ENCODE data around the gene MYH9. TPM values are rescaled to one million over a fixed set of nuclear protein-coding genes. Genes with fewer than 3 reads are reported as not detected.

Gene MYH9
- total RNA-seq, 1 experiment from 2014 or later, result 258 TPM

GRCh38 chr22:36296690-36297089 is 91.1 kb downstream of the MYH9 start:
- ATAC-seq, result no peak
- no peak for DNase-seq (ENCODE audit: low read depth, low spot score)
- ChIA-PET POLR2A (no interaction called here), CTCF (no interaction called here), RAD21 (ENCODE audit: low non-redundant PET in 1 of 2, low total read pairs in 2 of 2, uncharacterized antibody in 2 of 2, unreplicated experiment in 2 of 2) (no interaction called here)
- no peaks in the 10 kb centered on the region; the same call in 1 of the 2 replicates for H4K20me1 ChIP-seq (ENCODE audit: insufficient read depth)
- H3K4me2 ChIP-seq (ENCODE audit: low read length), result no peak overlapping the region
- peaks cover 10% of the 10 kb centered on the region; the same call in 1 of the 2 replicates for H3K79me2 ChIP-seq (ENCODE audit: insufficient read depth, low read length)
- H3K27ac ChIP-seq (ENCODE audit: low read depth, low read length), result no peak overlapping the region
- intact Hi-C loops (cut with micrococcal nuclease), result no loop called here
- peaks cover 63 to 88% of the 10 kb centered on the region in 2 experiments for H3K36me3 ChIP-seq (ENCODE audit: control insufficient read depth in 1 of 2, insufficient read depth in 2 of 2, low read length in 2 of 2)
- H2AFZ ChIP-seq (ENCODE audit: low read depth, low read length, poor library complexity, severe bottlenecking), result no peak overlapping the region
- no TSS peak for BruUV-seq (replicated peaks)
- H3K9me3 ChIP-seq (ENCODE audit: control insufficient read depth in 1 of 2, insufficient read depth in 1 of 2, low read depth in 1 of 2, low read length in 2 of 2), result no peaks in the 10 kb centered on the region
- H3K4me3 ChIP-seq (replicated peaks in 1 of 2; ENCODE audit: low read depth in 1 of 2, low read length in 2 of 2), result no peak overlapping the region
- no peaks in the 10 kb centered on the region for H3K4me1 ChIP-seq (ENCODE audit: control insufficient read depth in 1 of 2, insufficient read depth in 2 of 2, low read length in 2 of 2)
- H3K9ac ChIP-seq (ENCODE audit: low read length), result no peak overlapping the region
- no peaks in the 10 kb centered on the region for H3K9me2 ChIP-seq (ENCODE audit: insufficient read depth)
- H3K27me3 ChIP-seq (ENCODE audit: insufficient read depth, low read length), result no peaks in the 10 kb centered on the region
- TF ChIP-seq POLR2A (IDR thresholded peaks at IDR 0.05; ENCODE audit: borderline replicate concordance, extremely low read depth, insufficient read depth, insufficient read length), result no peak
- TF ChIP-seq EZH2 (IDR thresholded peaks at IDR 0.05), result no peak

- no peak overlapping the region for H3K4me3 ChIP-seq (replicated peaks in 1 of 2; ENCODE audit: low read depth in 1 of 2, low read length in 2 of 2)
- no peak overlapping the region for H2AFZ ChIP-seq (ENCODE audit: low read depth, low read length, poor library complexity, severe bottlenecking)
- intact Hi-C loops (cut with micrococcal nuclease), result no loop called here
- H3K4me2 ChIP-seq (ENCODE audit: low read length), result no peak overlapping the region
- TF ChIP-seq RAD21 (IDR thresholded peaks at IDR 0.05; ENCODE audit: low read depth), result no peak
- no peak for TF ChIP-seq MAX (IDR thresholded peaks at IDR 0.05)
- no peak for TF ChIP-seq EZH2 (IDR thresholded peaks at IDR 0.05)
- no peak for TF ChIP-seq CTCF (IDR thresholded peaks at IDR 0.05 in 2 of 3, conservative IDR thresholded peaks at IDR 0.05 in 1 of 3; ENCODE audit: borderline replicate concordance in 1 of 3, insufficient read depth in 1 of 3, low read depth in 2 of 3, low read length in 2 of 3)
- no peak for TF ChIP-seq JUND (IDR thresholded peaks at IDR 0.05)
- no peak for TF ChIP-seq TCF7L2 (IDR thresholded peaks at IDR 0.05; ENCODE audit: borderline replicate concordance, extremely low read depth, insufficient read depth, insufficient read length)
- no peaks in the 10 kb centered on the region for H4K20me1 ChIP-seq (ENCODE audit: insufficient read depth)
- peaks cover 65 to 79% of the 10 kb centered on the region in 2 experiments for H3K36me3 ChIP-seq (ENCODE audit: control insufficient read depth in 1 of 2, insufficient read depth in 2 of 2, low read length in 2 of 2)
- no peaks in the 10 kb centered on the region for H3K27me3 ChIP-seq (ENCODE audit: insufficient read depth, low read length)
- no peak overlapping the region for H3K9ac ChIP-seq (ENCODE audit: low read length)
- H3K27ac ChIP-seq (ENCODE audit: low read depth, low read length), result no peak overlapping the region
- no peaks in the 10 kb centered on the region for H3K9me2 ChIP-seq (ENCODE audit: insufficient read depth)
- H3K79me2 ChIP-seq (ENCODE audit: insufficient read depth, low read length), result peaks cover 10% of the 10 kb centered on the region; the same call in 1 of the 2 replicates
- no peaks in the 10 kb centered on the region for H3K4me1 ChIP-seq (ENCODE audit: control insufficient read depth in 1 of 2, insufficient read depth in 2 of 2, low read length in 2 of 2)
- ATAC-seq (no peak), DNase-seq (ENCODE audit: low read depth, low spot score) (no peak)
- BruUV-seq (replicated peaks), result no TSS peak
- ChIA-PET CTCF (interaction anchor here (1.3 kb wide), 1 partner anchor 17 kb away, joined by 4 read pairs; no protein-coding TSS in a partner anchor), POLR2A (no interaction called here), RAD21 (ENCODE audit: low non-redundant PET in 1 of 2, low total read pairs in 2 of 2, uncharacterized antibody in 2 of 2, unreplicated experiment in 2 of 2) (no interaction called here)
- H3K9me3 ChIP-seq (ENCODE audit: control insufficient read depth in 1 of 2, insufficient read depth in 1 of 2, low read depth in 1 of 2, low read length in 2 of 2), result no peaks in the 10 kb centered on the region
Observed at GRCh38 chr22:36295247-36295646, 92.5 kb downstream of the MYH9 start.

Measured in HCT116 (cell line).